ENCODE results near the gene PRSS56. TPM values are rescaled to one million over a fixed set of nuclear protein-coding genes. Genes with fewer than 3 reads are reported as not detected.

PRSS56 gene
- total RNA-seq, 1 experiment from 2014 or later = 0.18 TPM

DNA sequence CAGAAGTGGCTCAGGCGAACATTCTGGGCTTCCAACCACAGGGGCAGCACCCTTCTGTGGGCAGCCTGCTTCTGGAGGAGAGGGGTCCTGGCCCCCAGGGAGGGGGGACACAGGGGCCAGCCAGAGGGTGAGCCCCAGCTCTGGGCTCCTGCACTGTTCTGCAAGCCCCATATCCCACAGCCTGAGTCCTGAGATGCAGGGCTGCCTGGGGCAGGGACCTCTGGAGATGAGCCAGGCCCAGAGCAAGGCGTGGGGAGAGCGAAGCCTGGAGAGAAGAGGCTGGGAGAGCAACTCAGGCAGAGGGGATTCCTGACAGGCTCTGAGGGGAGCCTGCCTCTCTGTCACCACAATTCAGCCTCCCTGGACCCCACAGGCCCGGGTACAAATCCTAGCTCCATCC is 13.5 kb upstream of the PRSS56 start:
- Histone ChIP-seq H3K27ac (ENCODE audit: low read length) (no peak overlapping the region), H3K36me3 (ENCODE audit: control insufficient read depth, insufficient read depth, low read length) (no peaks in the 10 kb centered on the region), H3K9me3 (ENCODE audit: control insufficient read depth, insufficient read depth, low read depth, low read length) (no peaks in the 10 kb centered on the region), H3K4me1 (ENCODE audit: control insufficient read depth, insufficient read depth, low read length) (no peaks in the 10 kb centered on the region; the same call in 1 of the 2 replicates), H3K4me3 (ENCODE audit: low read depth in 2 of 2, low read length in 2 of 2) (no peak overlapping the region), H3K27me3 (ENCODE audit: control insufficient read depth, insufficient read depth, low read length) (peaks cover 3% of the 10 kb centered on the region; the same call in 1 of the 2 replicates)
- ChIA-PET POLR2A (no interaction called here), CTCF (interaction anchor here (0.7 kb wide), 1 partner anchor 60 kb away, joined by 3 read pairs; no protein-coding TSS in a partner anchor)
- no TSS peak for BruUV-seq (replicated peaks)
- TF ChIP-seq TCF7L2 (IDR thresholded peaks at IDR 0.05; ENCODE audit: low read depth, low read length) (no peak), SIN3A (IDR thresholded peaks at IDR 0.05; ENCODE audit: borderline replicate concordance, insufficient read depth, low read depth, low read length) (no peak), POLR2AphosphoS5 (IDR thresholded peaks at IDR 0.05; ENCODE audit: low read depth, low read length) (no peak)
- in situ Hi-C loops (cut with HindIII; ENCODE audit: low pct_unique_long_range_greater_than_20kb, low sequenced_read_pairs) = no loop called here
- DNase-seq (ENCODE audit: low read depth, low spot score) (no peak), ATAC-seq (no peak)
- intact Hi-C loops (cut with micrococcal nuclease; ENCODE audit: unreplicated experiment) = no loop called here

DNA sequence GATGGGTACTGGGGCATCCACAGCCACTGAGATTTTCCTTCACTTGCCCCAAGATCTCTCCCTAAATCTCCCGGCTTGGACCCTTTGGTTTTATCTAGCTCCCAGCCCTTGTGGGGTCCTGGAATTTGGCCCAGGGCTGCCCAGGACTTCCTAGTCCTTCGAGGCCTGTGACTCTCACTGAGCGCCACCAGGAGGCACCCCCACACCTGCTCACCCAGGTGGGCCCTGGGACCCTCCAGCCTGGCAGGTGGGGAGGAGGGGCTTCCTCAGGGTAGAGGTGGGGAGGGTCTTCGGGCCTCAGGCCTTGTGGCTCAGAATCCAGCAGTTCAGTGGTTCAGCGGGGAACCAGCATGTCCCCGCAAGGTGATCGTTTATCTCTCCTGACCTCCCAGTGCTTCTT is 11.9 kb upstream of the PRSS56 start:
- in situ Hi-C loops (cut with HindIII; ENCODE audit: low pct_unique_long_range_greater_than_20kb, low sequenced_read_pairs) = no loop called here
- ATAC-seq = no peak
- no peak for DNase-seq (ENCODE audit: low read depth, low spot score)
- TF ChIP-seq TCF7L2 (IDR thresholded peaks at IDR 0.05; ENCODE audit: low read depth, low read length) = no peak
- TF ChIP-seq, protein P1, sequence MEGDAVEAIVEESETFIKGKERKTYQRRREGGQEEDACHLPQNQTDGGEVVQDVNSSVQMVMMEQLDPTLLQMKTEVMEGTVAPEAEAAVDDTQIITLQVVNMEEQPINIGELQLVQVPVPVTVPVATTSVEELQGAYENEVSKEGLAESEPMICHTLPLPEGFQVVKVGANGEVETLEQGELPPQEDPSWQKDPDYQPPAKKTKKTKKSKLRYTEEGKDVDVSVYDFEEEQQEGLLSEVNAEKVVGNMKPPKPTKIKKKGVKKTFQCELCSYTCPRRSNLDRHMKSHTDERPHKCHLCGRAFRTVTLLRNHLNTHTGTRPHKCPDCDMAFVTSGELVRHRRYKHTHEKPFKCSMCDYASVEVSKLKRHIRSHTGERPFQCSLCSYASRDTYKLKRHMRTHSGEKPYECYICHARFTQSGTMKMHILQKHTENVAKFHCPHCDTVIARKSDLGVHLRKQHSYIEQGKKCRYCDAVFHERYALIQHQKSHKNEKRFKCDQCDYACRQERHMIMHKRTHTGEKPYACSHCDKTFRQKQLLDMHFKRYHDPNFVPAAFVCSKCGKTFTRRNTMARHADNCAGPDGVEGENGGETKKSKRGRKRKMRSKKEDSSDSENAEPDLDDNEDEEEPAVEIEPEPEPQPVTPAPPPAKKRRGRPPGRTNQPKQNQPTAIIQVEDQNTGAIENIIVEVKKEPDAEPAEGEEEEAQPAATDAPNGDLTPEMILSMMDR (IDR thresholded peaks at IDR 0.05) = no peak
- TF ChIP-seq, protein P2, sequence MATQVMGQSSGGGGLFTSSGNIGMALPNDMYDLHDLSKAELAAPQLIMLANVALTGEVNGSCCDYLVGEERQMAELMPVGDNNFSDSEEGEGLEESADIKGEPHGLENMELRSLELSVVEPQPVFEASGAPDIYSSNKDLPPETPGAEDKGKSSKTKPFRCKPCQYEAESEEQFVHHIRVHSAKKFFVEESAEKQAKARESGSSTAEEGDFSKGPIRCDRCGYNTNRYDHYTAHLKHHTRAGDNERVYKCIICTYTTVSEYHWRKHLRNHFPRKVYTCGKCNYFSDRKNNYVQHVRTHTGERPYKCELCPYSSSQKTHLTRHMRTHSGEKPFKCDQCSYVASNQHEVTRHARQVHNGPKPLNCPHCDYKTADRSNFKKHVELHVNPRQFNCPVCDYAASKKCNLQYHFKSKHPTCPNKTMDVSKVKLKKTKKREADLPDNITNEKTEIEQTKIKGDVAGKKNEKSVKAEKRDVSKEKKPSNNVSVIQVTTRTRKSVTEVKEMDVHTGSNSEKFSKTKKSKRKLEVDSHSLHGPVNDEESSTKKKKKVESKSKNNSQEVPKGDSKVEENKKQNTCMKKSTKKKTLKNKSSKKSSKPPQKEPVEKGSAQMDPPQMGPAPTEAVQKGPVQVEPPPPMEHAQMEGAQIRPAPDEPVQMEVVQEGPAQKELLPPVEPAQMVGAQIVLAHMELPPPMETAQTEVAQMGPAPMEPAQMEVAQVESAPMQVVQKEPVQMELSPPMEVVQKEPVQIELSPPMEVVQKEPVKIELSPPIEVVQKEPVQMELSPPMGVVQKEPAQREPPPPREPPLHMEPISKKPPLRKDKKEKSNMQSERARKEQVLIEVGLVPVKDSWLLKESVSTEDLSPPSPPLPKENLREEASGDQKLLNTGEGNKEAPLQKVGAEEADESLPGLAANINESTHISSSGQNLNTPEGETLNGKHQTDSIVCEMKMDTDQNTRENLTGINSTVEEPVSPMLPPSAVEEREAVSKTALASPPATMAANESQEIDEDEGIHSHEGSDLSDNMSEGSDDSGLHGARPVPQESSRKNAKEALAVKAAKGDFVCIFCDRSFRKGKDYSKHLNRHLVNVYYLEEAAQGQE (IDR thresholded peaks at IDR 0.05; ENCODE audit: insufficient read depth in 1 of 2, low read depth in 2 of 2, low read length in 1 of 2) = no peak
- TF ChIP-seq SIN3A (IDR thresholded peaks at IDR 0.05; ENCODE audit: borderline replicate concordance, insufficient read depth, low read depth, low read length) = no peak
- no peak for TF ChIP-seq POLR2AphosphoS5 (IDR thresholded peaks at IDR 0.05; ENCODE audit: low read depth, low read length)
- intact Hi-C loops (cut with micrococcal nuclease; ENCODE audit: unreplicated experiment) = no loop called here
- peaks cover 3% of the 10 kb centered on the region; the same call in 1 of the 2 replicates for H3K27me3 ChIP-seq (ENCODE audit: control insufficient read depth, insufficient read depth, low read length)
- BruUV-seq (replicated peaks) = no TSS peak
- no peak overlapping the region for H3K27ac ChIP-seq (ENCODE audit: low read length)
- H3K4me3 ChIP-seq (ENCODE audit: low read depth in 2 of 2, low read length in 2 of 2) = no peak overlapping the region
- H3K36me3 ChIP-seq (ENCODE audit: control insufficient read depth, insufficient read depth, low read length) = no peaks in the 10 kb centered on the region
- CTCF ChIA-PET = no interaction called here
- no peaks in the 10 kb centered on the region for H3K9me3 ChIP-seq (ENCODE audit: control insufficient read depth, insufficient read depth, low read depth, low read length)
- H3K4me1 ChIP-seq (ENCODE audit: control insufficient read depth, insufficient read depth, low read length) = no peaks in the 10 kb centered on the region
- POLR2A ChIA-PET = no interaction called here

DNA sequence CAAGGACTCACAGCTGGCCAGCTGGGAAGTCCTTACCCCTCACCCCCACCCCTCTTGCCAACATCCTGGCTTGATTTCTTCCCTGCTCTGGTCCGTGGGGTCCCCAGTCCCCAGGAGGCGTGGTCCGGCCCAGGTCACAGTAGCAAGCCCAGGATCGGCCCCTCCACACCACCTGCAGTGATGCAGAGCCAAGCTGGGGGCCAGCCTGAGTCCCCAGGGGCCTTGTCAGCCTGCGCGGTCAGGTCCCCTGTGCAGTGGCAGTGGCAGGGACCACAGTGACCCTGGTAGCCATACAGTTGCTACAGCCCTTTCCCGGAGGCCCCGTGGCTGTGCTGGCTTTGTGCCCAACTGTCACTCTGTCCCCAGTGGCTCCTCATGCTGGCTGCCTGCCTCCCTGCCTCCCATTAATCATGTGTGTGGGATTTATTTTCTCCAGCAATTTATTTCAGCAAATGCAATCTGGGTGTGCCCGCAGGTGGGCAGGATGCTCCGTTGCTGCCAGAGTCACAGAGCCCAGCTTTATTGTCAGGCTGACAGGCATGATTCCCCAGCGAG is 8.8 kb upstream of the PRSS56 start:
- no peaks in the 10 kb centered on the region for H3K27me3 ChIP-seq (ENCODE audit: control insufficient read depth, insufficient read depth, low read length)
- H3K27ac ChIP-seq (ENCODE audit: low read length) = no peak overlapping the region
- no peak overlapping the region for H3K4me3 ChIP-seq (ENCODE audit: low read depth in 2 of 2, low read length in 2 of 2)
- ChIA-PET CTCF (no interaction called here), POLR2A (no interaction called here)
- TF ChIP-seq, protein P2 (IDR thresholded peaks at IDR 0.05; ENCODE audit: insufficient read depth in 1 of 2, low read depth in 2 of 2, low read length in 1 of 2) = no peak
- TF ChIP-seq SIN3A (IDR thresholded peaks at IDR 0.05; ENCODE audit: borderline replicate concordance, insufficient read depth, low read depth, low read length) (no peak), TCF7L2 (IDR thresholded peaks at IDR 0.05; ENCODE audit: low read depth, low read length) (no peak), POLR2AphosphoS5 (IDR thresholded peaks at IDR 0.05; ENCODE audit: low read depth, low read length) (no peak)
- TF ChIP-seq, protein P1 (IDR thresholded peaks at IDR 0.05) = no peak
- ATAC-seq (no peak), DNase-seq (ENCODE audit: low read depth, low spot score) (no peak)
- BruUV-seq (replicated peaks) = no TSS peak
- H3K9me3 ChIP-seq (ENCODE audit: control insufficient read depth, insufficient read depth, low read depth, low read length) = no peaks in the 10 kb centered on the region
- in situ Hi-C loops (cut with HindIII; ENCODE audit: low pct_unique_long_range_greater_than_20kb, low sequenced_read_pairs) = no loop called here
- H3K36me3 ChIP-seq (ENCODE audit: control insufficient read depth, insufficient read depth, low read length) = no peaks in the 10 kb centered on the region
- H3K4me1 ChIP-seq (ENCODE audit: control insufficient read depth, insufficient read depth, low read length) = no peaks in the 10 kb centered on the region
- intact Hi-C loops (cut with micrococcal nuclease; ENCODE audit: unreplicated experiment) = no loop called here
